ENCODE results near the gene WDR31.

WDR31 gene

GRCh38 chr9:113368348-113368981 is 28.4 kb upstream of the WDR31 start:
- DNase-seq = no peak

DNA sequence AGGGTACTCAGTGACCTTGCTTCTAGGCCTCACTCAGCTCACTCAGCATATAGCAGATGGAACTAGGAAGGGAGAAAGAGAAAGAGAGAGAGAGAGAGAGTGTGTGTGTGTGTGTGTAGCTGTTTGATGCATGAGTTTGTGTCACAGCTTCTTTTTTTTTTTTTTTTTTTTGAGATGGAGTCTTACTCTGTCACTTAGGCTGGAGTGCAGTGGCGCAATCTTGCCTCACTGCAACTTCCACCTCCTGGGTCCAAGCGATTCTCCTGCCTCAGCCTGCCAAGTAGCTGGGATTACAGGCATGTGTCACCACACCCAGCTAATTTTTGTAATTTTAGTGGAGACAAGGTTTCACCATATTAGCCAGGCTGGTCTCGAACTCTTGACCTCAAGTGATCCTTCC is 25.6 kb upstream of the WDR31 start:
- peak; percentile 54 for DNase-seq

GRCh38 chr9:113364951-113365350 is 24.9 kb upstream of the WDR31 start:
- no peak for DNase-seq

DNA sequence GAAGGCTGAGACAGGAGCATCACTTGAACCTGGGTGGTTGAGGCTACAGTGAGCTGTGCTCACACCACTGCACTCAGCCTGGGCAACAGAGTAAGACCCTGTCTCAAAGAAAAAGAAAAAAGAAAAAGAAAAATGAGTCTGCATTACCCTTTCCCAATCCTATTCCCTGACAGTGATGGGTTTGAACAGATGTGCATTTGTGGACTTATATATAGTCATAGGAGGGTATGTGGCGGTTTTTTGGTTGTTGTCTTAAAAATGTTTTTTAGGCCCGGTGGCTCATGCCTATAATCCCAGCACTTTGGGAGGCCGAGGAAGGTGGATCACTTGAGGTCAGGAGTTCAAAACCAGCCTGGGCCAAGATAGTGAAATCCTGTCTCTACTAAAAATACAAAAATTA is 23.3 kb upstream of the WDR31 start:
- DNase-seq = no peak

DNA sequence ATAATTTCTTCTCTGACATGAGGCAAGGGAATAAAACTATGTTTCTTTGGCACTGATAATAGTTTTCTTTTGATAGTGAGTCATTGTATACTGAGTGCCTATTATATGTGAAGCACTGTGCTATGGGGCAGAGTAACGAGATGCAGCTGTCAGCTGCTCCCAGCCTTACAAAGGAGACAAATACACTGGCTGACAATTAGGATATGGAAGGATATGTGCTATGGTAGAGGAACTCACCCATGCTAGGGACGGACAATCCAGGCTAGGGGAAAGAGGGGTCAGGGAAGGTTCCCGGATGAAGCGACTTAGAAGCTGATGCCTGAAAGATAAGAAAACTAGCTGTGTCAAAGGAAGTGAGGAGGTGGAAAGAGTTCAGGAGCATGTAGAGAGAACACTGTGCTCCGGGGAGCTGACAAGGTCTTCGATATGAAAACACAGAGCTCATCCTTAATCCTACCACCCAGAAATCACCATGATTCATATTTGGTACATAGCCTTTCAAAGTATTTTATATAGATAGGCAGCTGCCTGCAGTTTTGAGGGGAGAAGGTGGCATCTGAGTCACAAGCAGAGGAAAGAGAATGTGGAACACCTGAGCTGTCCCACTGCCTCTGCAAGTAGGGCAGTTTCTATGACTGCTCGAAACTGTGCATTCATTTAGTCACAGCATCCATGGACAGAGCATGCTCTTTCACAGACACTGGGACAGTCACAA is 21.4 kb upstream of the WDR31 start:
- DNase-seq = no peak

- no peak for DNase-seq
These were observed 20.3 kb upstream of the WDR31 start for GRCh38 chr9:113360242-113360842.

GRCh38 chr9:113359385-113359784 is 19.3 kb upstream of the WDR31 start:
- DNase-seq = no peak

- no peak for DNase-seq
These were observed 16.7 kb upstream of the WDR31 start for GRCh38 chr9:113356686-113357292.

- DNase-seq = no peak
These were observed 15.0 kb upstream of the WDR31 start for GRCh38 chr9:113355040-113355596.

GRCh38 chr9:113352411-113352810 is 12.3 kb upstream of the WDR31 start:
- no peak for DNase-seq

DNA sequence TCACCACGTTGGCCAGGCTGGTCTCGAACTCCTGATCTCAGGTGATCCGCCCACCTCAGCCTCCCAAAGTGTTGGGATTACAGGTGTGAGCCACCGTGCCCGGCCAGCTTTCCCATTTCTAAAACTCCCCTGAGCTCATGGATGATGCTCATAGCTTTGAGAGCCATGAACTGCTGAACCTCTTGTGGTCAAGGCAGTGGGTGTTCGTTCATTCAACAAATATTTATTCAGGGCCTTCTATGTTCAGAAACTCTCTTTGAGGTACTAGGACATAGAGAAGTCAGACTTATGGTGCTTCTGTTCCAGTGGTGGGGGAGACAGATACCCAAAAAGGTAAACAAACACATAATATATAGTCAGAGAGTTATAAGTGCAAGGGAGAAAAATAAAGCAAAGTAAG is 11.9 kb upstream of the WDR31 start:
- no peak for DNase-seq

GRCh38 chr9:113350937-113351336 is 10.9 kb upstream of the WDR31 start:
- peak; percentile 48 for DNase-seq

DNA sequence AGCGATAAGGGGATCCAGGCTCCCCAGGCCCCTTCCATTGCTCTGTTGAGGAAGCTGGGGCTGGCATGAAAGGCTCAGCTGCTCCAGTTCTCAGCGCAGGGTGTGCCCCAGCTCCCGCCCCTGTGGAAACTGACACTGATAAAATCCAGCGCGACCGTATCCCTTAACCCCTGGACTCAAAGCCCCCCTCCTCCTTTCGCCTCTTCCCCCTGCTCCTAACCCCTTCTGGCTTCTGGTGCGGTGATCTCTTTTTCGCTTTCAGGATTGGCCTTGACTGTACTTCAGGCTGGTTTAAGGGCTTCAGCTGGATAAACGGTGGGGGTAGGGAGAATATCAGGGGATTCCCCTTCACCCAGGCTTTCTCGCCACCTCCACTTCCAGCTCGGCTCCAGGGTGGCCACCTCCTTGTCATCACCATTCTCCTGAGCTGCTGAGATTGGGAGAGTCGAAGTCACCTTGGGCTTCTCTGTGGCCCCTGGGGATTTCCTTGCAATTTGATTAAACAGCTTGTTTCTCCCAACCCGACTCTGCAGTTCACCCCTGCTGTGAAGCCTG is 10.1 kb upstream of the WDR31 start:
- no peak for DNase-seq

GRCh38 chr9:113349445-113350094 is 9.5 kb upstream of the WDR31 start, which contains the start of gene BSPRY:
TSS of gene BSPRY (plus strand) at chr9:113349541. CDS start at chr9:113349580, 39 bp downstream.
- peak; percentile 16 for DNase-seq

DNA sequence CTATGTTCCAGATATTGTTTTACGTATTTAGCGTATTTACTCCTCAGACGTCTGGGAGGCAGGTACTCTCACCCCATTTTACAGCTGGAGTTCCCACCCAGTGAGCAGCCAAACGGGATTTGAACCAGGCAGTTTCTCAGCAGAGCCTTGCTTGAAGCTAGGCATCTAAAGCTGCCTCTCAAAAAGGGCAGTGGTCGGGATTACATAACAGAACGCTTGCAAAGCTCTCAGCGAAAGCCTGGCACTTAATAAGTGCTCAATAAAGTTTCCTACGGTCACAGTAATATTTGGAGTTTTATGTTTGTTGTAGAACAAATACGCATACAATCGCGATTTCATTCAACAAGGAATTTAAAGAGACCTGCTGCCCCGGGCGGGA is 9.0 kb upstream of the WDR31 start:
- DNase-seq = no peak

GRCh38 chr9:113348437-113348836 is 8.4 kb upstream of the WDR31 start:
- no peak for DNase-seq

GRCh38 chr9:113345671-113346070 is 5.6 kb upstream of the WDR31 start:
- DNase-seq = no peak

DNA sequence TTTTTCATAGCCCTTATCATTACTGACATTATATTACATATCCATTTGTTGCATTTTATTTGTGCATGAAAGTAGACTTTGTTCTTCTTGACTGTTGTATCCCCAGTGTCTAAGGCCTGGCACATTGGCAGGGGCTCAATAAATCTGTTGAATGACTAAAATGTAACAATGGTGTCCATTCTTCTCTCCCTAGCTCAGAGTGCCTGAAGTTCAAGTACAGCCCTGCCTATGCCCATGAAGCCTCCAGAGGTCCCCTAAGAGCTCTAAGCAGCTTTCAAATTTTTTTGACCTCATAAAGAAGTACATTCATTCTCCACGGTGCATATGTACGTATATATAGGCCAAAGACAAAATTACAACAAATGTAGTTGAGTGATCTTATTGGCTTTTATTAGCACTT is 5.1 kb upstream of the WDR31 start:
- no peak for DNase-seq

DNA sequence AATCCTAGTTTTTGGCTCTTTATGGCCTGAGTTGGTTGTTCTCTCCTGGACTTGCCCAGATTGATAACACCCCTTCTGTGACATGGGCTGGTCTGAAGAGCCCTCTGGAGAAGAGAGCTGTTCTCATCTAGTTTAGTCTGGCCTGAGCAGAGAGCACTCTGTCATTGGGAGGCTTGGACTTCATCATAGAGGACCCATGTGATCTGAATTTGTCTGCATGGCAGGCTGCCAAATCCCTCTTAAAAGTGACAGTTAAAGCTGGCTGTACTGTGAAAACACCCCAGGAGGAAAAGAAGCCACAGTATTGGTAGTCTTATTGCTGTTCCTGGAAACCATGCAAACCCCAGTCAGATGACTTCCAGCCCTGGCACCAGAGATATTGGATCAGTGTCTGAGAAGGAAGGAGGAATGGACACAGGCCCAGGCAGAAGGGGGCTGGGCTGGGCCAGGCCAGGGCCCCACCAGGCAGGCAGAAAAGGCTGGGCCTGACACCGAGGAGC is 3.7 kb upstream of the WDR31 start:
- peak; percentile 37 for DNase-seq

DNA sequence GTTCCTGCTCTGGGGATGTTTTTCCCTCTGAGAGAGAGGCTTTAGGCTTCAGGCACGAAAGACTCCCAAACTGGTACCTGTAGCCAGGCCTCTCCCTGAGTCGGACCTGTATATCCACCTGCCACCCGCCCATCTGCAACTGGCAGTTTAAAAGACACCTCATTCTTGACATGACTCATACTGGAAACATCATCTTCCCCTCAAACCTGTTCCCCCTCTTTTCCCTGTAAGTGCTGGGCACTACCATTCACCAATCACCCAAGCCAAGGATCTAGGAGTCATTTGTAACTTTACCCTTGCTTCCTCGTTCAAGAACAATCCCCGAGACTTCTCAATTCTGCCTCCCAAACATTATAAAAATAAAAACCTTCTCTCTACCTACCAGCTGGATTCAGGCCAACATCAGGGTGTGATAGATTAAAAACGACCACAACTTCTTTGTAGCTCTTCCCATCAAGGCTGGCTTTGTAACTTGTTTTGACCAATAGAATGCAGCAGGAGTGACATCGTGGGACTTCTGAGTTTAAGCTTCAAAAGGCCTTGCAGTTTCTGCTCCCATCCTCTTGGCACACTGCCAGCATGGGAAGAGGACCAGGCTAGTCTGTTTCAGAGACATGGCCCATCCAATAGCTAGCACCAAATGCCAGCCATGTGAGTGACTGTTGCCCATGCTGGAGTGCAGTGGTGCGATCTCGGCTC is 1.8 kb upstream of the WDR31 start:
- DNase-seq = no peak

GRCh38 chr9:113337714-113338113 is 2.4 kb downstream of the WDR31 start:
- DNase-seq = no peak

DNA sequence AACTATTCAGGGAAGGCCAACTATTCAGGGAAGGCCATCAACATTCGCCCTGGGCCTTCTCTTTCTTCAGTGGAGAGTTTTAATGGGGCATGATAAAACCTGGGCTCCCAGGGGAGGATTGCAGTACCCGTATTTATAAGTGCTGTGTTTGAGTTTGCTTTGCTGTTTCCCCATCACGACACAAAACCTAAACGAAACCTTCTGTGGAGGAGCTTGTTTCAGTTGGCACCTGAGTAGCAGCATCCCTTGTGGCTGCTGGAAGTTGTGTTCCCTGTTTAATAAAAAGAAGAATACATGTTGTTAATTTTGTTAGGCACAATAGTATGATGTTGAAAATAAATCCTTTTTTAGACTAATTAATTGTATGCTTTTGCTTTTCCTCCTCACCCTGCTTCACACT is 8.3 kb downstream of the WDR31 start:
- no peak for DNase-seq

Data from inflammatory macrophage treated with lipopolysaccharide for 4 hours (primary cell).